ENCODE results near the gene RAF1.

DNA sequence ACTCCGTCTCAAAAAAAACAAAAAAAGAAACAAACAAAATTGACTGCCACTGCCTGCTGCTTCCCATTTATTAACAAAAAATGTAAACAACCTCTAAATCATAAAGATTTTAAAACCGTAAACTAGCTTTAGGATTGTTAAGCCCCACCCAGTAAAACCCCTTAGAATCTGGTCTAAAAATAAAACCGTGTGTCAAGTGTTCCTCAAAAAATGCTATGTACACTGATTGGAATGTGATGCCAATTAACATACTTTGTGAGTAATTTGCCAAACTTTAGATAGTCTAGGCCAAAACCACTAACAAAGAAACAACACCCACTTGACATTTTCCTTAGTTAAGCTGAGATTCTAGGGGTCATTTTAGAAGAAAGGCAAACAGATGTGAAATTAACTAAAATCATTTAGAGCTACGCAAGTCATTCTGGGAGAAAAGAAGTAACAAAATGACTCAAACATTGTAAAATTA lies 5.3 kb downstream of the RAF1 start:
- TF ChIP-seq, protein P1, sequence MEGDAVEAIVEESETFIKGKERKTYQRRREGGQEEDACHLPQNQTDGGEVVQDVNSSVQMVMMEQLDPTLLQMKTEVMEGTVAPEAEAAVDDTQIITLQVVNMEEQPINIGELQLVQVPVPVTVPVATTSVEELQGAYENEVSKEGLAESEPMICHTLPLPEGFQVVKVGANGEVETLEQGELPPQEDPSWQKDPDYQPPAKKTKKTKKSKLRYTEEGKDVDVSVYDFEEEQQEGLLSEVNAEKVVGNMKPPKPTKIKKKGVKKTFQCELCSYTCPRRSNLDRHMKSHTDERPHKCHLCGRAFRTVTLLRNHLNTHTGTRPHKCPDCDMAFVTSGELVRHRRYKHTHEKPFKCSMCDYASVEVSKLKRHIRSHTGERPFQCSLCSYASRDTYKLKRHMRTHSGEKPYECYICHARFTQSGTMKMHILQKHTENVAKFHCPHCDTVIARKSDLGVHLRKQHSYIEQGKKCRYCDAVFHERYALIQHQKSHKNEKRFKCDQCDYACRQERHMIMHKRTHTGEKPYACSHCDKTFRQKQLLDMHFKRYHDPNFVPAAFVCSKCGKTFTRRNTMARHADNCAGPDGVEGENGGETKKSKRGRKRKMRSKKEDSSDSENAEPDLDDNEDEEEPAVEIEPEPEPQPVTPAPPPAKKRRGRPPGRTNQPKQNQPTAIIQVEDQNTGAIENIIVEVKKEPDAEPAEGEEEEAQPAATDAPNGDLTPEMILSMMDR (conservative IDR thresholded peaks at IDR 0.05; ENCODE audit: low read depth, low read length), result no peak
- no peak for TF ChIP-seq EZH2 (IDR thresholded peaks at IDR 0.05; ENCODE audit: borderline replicate concordance, low read depth, low read length, poor library complexity, severe bottlenecking)

Data from A673 (cell line).